GM19397 (cell line): ENCODE results near the gene SGF29.
"Not testable (repeated sequence)": the region's sequence is repeated elsewhere in the genome, so short reads cannot be mapped to it uniquely, and the experiment has no call there.

Source experiments
- ATAC-seq: cut with Tn5 transposase; IDR thresholded peaks from one replicate; pipeline ENCODE4 v1.9.1; 2021; ENCODE audit warnings: mild to moderate bottlenecking, moderate library complexity; ENCODE audit not compliant: unreplicated experiment

The SGF29 gene

DNA sequence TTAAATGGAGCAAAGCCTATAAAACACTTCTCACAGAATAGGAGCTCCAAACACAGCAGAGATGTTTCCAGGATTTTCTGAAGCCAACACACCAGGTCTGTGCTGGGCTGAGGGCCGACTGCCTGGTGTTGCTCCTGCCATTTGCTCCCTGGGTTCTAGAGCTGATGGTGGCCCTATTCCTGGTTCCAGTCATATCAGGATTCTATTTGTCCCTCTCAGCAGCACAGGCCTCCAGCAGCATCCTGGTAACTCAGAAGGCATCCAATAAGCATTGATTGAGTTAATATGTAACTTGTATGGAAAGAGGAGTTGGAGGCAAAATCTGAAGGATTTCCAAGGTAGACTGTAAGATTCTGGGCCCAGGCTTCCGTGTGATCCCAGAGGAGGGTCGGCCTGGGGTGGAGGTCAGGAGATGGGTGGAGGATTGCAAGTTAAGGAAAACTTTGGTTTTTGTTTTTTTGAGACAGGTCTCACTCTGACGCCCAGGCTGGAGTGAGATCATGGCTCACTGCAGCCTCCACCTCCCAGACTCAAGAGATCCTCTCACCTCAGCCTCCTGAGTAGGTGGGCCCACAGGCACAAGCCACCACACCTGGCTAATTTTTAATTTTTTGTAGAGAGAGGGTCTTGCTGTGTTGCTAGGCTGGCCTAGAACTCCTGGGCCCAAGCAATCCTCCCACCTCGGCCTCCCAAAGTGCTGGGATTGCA is 20.6 kb upstream of the SGF29 start:
- no peak for ATAC-seq

DNA sequence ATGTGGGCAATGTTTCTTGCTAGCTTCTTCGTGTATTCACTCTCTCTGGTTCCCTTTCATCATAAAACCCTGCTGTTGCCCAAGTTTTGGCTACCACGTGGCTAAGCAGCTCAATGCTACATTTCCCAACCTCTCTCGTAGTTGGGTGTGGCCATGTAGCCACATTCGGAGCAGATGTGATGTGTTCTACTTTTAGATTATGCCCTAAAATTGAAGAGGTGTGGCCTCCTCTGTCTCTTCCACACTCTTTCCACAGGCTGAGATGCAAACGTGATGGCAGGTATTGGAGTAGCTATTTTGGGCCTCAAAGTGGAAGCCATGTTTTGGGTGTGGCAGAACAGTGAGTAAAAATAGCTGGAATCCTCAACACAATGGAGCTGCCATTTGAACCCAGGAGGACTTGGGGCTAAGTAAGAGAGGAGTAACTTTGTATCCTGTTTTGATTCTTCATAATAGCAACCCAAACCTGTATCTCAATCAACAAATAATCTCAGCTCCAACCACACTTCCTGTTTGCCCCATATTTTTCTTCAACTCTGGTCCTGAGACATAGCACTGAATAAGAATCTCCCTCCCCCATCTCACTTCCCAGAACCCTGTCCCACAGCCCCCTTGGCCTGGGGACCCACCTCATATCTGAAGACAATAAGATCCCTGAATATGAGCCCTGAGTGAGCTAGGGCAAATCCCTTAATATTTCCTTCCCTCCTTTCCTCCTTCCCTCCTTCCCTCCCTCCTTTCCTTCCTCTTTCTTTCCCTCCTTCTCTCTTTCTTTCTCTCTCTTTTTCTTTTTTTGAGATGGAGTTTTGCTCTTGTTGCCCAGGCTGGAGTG is 19.0 kb upstream of the SGF29 start:
- ATAC-seq, result no peak

DNA sequence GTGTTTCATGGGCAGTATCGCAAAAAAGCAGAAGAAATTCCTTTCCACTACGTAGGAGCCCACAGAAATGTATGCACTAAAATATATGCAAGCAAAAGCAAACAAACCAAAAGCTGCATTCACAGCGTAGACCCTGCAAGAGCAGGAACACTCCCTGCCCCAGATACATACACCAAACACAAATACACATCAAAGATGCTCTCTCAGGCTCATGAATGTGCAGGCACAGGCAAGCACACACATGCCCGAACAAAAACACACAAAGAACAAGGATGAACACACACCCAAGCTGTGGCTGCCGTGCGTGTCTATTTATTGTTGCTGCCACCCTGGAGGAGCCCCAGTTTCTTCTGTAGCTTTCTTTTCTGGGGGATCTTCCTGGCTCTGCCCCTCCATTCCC is 16.6 kb upstream of the SGF29 start:
- ATAC-seq, result no peak

DNA sequence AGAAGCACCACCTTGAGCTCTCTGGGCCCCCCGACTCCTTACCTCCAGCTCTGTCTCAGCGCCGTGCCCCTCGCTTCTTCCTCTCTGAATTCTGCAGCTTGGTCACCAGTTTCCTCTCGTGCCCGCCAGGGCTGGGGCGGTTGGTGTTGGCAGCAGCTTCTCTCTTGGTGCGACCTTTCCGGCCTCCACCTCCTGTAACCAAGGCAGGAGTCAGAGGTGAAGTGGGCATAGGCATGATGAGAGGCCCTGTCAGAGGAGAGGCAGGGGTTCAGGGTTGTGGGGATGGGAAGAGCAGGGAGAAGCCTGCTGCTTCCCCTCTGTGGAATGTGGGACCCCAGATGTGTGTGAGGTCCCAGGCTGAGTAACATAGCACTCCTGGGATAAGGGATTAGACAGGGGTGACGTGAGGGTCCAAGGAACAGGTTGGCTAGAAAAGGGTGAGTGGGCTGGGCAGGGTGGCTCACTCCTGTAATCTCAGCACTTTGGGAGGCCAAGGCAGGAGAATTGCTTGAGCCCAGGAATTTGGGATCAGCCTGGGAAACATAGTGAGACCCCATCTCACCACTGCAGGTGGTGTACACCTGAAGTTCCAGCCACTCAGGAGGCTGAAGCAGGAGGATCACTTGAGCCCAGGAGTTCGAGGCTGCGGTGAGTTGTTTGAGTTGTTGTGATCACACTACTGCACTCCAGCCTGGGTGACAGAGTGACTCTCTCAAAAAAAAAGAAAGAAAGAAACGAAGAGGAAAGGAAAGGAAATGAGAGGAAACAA is 15.6 kb upstream of the SGF29 start:
- no peak for ATAC-seq

DNA sequence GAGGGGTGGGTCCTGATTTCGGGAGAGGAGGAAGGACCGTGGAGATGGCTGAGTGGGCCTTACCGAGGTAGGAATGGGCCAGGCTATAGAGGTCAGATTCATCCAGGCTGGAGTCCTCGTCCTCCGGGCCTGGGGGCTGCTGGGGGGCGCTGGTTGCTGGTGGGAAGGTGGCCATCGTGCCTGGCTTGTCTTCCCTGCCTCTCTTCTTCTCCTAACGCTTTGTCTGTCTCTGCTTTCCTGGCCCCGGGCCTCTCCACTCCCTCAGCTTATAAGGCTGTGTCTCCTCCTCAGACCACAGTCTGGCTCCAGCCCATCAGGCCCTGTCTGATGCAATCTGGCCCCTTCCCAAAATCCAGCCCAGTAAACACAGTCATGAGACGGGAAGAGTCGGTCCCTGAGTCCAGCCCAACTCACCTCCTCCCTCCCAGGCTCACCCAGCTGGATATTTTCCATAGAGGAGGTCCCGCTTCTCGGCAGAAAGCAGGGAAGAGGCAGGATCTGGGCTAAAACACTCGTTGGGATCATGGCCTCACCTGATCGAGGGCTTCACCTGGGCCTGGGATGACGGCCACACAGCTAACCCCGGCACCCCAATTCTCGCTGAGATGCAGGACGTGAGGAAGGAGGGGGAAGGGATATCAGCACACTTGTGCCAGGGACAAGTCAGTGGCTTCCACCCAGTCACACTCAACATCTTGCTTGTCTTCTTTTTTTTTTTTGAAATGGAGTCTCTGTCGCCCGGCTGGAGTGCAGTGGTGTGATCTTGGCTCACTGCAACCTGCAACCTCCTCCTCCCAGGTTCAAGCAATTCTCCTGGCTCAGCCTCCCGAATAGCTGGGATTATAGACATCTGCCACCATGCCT is 14.8 kb upstream of the SGF29 start, which contains the start of gene NUPR1:
NUPR1 (minus strand) TSS at position 242 of the 864 bp plus-strand sequence; CDS start at position 175, 67 bp downstream.
- no peak for ATAC-seq

DNA sequence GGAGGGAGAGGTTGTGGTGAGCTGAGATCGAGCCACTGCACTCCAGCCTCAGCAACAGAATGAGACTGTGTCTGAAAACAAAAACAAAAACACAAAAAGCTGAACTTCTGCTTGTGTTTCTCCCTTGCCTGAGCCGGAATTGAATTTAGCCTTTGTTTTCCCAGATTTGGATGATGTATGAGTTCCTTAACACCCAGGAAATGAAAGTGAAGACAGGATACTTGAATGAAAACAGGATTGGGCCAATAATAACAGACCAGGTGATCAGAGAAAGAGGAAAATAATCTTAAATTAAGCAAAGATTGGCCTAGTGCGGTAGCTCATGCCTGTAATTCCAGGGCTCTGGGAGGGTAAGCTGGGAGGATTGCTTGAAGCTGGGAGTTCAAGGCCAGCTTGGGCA is 13.4 kb upstream of the SGF29 start:
- no peak for ATAC-seq

DNA sequence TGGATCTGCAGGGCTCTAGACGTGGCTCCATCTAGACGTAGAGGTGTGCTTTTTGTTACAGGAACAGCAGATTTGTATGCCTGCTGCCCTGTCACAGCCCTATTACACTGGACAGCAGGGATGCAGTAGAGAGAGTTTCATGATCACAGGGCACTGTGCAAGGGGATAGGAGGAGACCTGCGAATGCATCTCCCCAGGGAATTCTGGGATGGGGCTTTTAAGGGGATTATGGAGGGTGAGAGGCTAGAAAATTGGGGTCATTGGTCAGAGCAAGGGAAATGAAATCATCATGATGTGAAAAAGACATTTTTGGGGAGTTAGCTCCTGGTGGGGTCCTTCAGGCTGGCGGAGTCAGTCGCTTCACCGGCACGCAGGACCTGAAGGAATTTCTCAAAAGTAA is 11.1 kb upstream of the SGF29 start:
- no peak for ATAC-seq

DNA sequence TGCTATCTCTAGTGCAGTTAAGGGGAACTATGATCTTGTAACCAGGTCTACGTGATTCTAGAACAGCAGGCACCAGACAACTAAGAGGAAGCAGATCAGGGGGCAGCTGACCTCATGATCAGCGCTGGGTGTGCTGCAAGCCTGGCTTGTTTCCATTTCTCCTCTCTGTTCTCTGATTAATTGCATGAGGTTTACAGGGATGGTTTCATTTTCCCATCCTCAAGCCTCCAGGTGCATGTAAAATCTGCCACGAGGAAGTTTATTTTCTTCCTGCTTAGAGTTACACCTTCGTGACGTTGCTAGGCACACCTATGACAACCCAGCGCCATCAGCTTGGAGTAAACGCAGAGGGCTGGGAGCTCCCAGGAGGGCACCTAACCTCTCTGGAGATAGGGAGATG is 10.6 kb upstream of the SGF29 start:
- no peak for ATAC-seq

DNA sequence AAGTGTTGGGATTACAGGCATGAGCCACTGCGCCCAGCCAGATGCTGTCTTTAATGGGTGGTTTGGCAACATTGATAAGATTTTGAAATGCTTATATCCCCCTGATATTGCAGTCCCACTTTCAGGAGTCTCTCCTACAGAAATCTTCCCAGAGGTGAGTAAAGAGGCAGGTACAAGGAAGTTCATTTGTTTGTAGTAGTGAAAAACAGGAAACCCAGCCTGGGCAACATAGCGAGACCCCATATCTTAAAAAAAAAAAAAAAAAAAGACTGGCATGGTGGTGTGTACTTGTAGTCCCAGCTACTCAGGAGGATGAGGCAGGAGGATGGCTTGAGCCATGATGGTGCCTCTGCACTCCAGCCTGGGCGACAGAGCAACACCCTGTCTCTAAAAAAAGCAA is 8.7 kb upstream of the SGF29 start:
- no peak for ATAC-seq

DNA sequence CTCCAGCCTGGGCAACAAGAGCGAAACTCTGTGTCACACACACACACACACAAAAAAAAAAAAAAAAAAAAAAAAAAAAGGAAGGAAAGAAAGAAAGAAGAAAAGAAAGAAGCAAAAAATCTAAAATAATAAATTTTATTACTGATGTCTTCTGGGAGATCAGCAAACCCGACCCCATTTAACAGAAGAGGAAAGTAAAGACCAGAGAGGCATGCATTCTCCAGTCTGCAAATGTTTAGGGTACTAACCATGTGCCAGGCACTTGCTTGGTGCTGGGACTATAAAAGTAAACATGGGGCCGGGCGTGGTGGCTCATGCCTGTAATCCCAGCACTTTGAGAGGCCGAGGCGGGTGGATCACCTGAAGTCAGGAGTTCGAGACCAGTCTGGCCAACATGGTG is 7.8 kb upstream of the SGF29 start:
- not testable (repeated sequence) for ATAC-seq

DNA sequence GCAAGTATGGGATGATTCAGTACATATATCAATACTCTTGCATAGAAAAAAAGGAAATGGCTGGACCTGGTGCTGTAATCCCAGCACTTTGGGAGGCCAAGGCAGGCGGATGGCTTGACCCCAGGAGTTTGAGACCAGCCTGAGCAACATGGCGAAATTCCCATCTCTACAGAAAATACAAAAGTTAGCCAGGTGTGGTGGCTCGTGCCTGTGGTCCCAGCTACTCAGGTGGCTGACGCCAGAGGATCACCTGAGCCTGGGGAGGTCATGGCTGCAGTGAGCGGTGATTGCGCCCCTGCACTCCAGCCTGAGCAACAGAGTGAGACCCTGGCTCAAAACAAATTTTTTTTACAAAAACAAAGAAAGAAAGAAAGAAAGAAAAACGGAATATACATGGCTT is 7.1 kb upstream of the SGF29 start:
- no peak for ATAC-seq

DNA sequence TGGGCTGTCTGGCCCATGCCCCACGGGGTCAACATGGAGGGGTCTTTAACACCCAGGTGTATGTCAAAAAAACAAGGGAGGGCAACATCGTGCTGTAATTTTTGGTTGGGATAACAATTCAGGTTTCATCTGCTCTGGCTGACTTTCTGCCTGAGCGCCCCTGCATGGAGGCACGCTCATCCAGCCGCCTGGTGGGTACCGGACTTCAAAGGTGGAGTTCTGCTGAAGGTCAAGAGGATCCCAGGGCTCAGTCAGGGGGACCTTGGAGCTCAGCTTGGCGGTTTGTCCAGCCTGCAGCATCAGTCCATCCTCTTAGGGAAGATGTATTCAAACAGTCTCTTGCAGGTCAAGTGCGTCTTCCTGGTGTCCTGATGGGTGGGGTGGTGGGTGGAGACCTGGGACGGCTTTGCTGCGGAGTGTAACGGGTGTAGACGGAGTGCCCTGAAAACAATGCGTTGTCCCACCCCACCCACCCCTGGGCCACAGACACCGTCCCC is 5.4 kb upstream of the SGF29 start:
- ATAC-seq, result no peak

DNA sequence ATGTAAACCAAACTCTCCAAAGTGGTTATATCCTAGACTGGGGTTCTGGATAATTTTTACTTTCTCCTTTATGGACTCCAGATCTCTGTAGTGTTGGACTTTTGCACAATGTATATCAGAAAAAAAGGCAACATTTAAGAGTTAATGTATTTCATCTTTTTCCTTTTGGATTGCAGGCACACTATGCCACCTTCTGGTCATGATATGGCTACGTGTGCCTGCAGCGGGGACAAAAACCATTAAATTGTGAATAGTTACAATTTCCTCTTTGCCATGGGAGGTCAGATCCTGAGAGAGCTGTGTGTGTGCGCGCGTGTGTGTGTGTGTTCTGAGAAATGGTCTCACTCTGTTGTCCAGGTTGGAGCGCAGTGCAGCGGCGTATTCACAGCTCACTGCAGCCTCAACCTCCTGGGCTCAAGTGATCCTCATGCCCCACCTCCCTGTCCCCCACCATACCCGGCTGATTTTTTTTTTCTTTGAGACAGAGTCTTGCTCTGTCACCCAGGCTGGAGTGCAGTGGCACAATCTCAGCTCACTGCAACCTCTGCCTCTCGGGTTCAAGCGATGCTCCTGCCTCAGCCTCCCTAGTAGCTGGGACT is 4.3 kb upstream of the SGF29 start:
- no peak for ATAC-seq

DNA sequence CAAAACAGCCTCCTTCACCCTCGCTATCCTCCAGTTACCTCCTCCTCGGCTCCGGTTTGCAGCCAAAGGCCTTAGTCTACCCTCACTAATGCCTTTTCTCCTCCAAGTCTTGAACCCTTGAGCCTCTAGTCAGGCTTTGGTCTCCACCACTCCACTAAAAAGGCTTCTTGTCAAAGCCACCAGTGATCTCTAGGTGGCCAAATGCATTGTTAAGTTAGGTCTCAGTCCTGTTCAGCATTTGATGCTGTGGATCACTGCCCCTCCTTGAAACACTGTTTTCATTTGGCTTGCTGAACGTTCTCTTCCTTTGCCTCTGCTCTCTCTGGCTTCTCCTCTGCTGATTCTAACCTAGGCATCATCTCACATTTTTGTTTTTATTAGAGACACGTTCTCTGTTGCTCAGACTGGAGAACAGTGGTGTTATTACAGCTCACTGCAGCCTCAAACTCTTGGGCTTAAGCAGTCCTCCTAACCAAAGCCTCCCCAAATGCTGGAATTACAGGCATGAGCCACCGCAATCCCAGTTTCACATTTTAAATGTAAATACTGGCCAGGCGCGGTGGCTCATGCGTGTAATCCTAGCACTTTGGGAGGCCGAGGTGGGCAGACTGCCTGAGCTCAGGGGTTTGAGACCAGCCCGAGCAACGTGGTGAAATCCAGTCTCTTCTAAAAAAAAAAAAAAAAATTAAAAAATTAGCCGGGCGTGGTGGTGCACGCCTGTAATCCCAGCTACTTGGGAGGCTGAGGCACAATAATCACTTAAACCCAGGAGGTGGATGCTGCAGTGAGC is 1.1 kb downstream of the SGF29 start:
- peak; percentile 1 for ATAC-seq

DNA sequence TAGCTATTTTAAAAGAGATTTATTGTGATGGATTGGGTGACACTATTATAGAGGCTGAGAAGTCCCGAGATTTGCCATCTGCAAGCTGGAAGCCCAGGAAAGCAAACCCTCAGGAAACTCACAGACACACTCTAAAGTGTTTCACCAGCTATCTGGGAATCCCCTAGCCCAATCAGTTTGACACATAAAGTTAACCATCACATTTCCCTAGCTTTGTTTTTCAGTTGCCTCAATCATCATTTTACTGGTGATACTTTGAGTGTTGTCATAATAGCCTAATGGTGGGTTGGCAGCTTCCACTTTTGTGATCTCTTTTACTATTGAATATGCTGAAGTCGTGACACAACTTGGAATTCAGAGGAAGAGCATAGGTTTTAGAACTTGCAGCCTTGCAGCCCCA is 1.8 kb downstream of the SGF29 start:
- ATAC-seq, result no peak

DNA sequence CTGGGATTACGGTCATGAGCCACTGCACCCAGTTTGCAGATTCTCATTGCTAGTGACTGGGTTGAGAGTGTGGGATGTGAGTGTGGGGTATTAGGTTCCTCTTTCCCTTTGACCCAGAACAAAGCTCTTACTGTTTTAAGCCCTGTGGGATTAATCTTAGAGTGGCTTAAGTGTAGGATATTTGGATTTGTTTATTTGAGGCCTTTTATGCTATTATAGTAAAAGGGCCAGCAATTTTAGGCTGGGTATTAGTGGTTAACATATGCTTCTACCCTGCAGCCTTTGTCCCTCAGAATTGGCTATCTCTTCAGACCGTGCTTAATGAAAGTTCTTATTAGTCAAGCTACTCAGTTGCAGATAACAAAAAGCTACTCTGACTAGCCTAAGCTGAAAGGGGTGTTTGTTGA is 3.2 kb downstream of the SGF29 start:
- ATAC-seq, result no peak

DNA sequence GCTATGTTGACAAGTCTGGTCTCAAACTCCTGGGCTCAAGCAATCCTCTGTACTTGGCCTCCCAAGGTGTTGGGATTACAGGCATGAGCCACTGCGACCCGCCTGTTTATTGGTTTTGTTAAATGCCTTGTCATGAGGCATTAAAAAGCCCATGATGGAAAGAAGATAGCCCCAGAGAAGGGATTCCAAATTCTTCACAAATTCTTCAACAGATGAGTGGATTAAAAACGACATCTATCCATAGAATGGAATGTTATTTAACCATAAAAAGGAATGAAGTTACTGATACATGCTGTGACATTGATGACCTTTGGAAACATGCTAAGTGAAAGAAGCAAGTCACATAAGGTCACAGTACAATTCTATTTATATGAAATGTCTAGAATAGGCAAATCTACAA is 4.7 kb downstream of the SGF29 start:
- ATAC-seq, result no peak

DNA sequence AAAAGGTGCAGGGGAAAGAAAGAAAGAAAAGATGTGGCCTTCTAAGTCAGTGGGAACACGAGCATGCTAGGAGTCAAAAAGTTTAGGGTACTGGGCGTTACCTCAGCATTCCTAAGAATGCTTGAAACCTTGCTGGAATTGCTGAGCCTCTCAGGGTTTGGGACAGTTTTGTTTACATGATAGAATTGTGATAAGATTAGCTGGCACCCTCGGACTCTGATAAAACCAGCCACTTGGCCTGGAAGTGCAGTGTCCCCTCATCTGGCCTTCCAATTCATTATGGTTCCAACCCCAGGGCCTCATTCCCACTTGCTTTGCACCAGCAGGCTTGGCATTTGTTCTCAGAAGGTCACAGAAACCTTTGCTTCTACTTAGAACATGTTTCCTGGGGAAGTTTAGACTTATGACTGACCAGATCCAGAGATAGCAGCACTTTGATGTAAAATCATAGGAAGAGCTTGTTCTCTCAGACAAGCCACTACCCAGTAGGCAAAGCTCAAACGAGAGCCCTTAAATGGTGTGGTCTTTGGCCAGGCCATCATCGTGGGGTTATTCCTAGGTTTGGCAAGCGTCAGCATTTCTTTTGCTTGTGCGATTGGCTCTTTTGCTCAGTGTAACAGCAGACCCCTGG is 8.0 kb downstream of the SGF29 start:
- no peak for ATAC-seq

DNA sequence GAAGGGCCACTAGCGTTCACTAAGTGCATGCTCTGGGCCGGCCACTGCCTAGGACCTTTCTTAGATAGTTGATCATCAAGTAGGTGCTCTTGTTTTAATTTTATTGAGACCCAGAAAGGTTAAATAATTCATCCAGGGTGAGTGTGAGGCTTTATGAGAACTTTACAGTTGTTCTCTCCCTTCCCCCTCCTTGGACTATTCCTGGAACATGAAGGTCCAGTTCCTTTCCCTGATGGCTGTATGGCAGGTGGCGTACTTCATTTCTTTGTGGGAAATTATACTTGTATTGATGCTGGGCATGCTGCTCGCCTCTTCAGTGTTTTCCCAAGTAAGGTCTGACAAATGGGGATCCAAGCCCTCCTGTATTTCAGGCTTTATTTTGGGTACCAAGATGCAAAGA is 8.5 kb downstream of the SGF29 start:
- no peak for ATAC-seq
